GM23248 (cell line): Measurements from ENCODE around the gene COL4A4.

Source experiments
- EZH2 ChIP-seq: fragments of 200-600 bp; sonication (generic); IDR thresholded peaks from 2 replicates; pipeline ENCODE4 v1.6.1; 2018; ENCODE audit warnings: antibody characterized with exemption, mild to moderate bottlenecking; ENCODE audit not compliant: insufficient read depth, poor library complexity, severe bottlenecking
- EZH2phosphoT487 ChIP-seq: fragments of 200-600 bp; sonication (generic); IDR thresholded peaks from 2 replicates; pipeline ENCODE4 v1.6.1; 2018; ENCODE audit warnings: antibody characterized with exemption, moderate library complexity, mild to moderate bottlenecking, low read depth; ENCODE audit not compliant: insufficient read depth

DNA sequence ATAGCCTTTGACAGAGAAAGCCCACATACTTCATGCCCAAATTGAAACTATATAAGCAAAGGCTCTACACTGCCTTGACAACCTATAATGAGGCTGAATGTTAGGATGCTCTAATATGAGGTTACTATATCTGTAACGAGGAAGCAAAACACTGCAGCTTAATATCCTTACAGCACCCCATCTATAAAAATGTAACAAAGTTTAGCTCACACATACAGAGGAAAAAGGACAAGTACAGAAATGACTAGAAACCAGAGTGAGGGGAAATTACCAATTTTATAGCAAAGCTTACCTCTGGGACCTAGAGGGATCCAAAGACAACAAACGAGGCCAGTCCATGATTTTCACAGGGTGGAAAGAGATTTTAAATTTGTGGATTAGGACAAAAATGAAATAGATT is 138.5 kb downstream of the COL4A4 start:
- TF ChIP-seq EZH2 (no peak), EZH2phosphoT487 (no peak)
